NCI-H1930 (cell line): ENCODE results near the gene ZC3H12C.
A peak's percentile ranks its signal among the peaks of the same experiment; 100 is the strongest.
"Not testable (repeated sequence)": the region's sequence is repeated elsewhere in the genome, so short reads cannot be mapped to it uniquely, and the experiment has no call there.

Experiments
- DNase-seq, 2 experiments: peaks; one replicate each; lab custom pipeline; 2025; lab: John Stamatoyannopoulos, UW

Gene ZC3H12C

GRCh38 chr11:110092515-110093406, at the start of gene ZC3H12C:
ZC3H12C (plus strand) TSS chr11:110093392; CDS start chr11:110093412, 20 bp downstream.
- peak; percentile 63 to 77 for DNase-seq

DNA sequence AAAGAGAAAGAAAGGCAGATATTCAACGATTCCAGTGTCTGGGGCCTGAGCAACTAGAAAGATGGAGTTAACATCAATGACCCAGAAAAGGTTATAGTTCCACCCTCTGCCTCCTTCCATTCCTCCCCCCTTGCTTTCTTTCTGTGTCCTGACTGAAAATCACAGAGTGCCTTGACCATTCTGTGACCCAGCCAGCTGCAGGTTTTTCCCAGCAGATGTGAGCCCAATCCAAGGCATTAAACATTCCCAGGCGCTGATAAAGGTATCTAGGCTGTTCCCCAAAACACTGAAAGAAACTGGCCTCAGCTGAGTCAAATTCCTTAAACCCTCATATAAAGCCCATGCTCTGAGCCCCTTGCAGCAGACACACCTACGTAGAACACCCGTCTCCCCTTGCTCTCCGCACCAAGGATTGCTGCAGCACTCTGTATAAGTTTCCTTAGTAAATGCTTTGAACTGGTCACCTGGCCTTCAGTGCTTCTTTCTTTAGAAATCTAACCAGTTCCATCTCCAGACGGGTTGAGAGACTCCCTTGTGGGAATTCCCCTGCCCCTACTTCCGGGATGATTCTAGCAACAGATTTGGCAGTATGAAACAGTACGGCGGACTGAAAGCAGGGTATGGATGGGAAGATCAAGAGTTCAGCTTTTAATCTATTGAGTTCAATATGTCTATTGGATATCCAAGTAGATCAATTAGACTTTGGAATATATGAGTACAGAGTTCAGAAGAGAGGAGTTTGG, 48.8 kb upstream of the ZC3H12C start:
- DNase-seq: no peak

DNA sequence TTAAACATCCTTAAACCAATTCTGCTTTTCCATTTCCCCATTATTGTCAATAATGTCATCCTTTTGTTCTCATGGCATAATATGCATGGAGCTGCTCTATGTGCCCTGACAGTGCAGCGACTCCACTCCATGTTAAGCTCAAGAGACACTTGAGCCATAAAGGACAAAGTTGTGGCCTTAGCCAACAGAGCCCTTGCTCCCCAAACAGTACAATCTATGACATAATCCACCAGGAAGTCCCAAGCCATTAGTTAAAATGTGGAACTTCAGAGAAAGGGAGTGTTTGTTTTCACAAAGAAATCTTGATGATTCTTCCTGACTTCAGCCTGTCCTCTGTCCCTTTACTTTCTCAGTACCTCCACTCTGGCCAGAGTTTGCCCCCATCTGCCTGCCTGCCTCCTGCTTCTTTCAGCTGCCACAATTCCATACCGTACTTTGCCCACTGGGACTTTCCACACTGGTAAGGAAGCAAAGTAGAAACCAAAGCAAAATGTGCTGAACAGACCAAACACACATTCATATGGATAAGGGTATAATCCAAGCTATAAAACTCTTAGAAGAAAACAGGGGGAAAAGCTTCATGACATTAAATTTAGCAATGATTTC, 46.3 kb upstream of the ZC3H12C start:
- DNase-seq: no peak

DNA sequence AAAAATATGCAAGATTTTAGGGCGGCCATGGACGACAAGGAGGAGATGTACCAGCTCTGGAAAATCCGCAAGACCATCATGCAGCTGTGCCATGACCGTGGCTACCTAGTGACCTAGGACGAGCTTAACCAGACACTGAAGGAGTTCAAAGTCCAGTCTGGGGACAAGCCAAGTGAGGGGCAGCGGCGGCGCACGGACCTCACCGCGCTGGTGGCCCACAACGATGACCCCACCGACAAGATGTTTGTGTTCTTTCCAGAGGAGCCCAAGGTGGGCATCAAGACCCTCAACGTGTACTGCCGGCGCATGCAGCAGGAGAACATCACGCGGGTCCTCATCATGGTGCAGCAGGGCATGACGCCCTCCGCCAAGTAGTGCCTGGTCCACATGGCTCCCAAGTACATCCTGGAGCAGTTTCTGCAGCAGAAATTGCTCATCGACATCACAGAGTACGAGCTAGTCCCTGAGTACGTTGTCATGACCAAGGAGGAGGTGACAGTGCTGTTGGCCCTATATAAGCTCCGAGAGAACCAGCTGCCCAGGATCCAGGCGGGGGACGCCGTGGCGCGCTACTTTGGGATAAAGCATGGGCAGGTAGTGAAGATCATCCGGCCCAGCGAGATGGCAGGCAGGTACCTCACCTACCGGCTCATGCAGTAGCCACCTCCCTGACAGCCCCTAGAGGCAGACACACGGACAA, 43.5 kb upstream of the ZC3H12C start:
- no peak for DNase-seq

- DNase-seq: no peak
These were observed 43.0 kb upstream of the ZC3H12C start for GRCh38 chr11:110050201-110050506.

GRCh38 chr11:110053848-110054414, 39.3 kb upstream of the ZC3H12C start:
- no peak for DNase-seq

GRCh38 chr11:110056956-110057355, 36.2 kb upstream of the ZC3H12C start:
- DNase-seq: no peak

DNA sequence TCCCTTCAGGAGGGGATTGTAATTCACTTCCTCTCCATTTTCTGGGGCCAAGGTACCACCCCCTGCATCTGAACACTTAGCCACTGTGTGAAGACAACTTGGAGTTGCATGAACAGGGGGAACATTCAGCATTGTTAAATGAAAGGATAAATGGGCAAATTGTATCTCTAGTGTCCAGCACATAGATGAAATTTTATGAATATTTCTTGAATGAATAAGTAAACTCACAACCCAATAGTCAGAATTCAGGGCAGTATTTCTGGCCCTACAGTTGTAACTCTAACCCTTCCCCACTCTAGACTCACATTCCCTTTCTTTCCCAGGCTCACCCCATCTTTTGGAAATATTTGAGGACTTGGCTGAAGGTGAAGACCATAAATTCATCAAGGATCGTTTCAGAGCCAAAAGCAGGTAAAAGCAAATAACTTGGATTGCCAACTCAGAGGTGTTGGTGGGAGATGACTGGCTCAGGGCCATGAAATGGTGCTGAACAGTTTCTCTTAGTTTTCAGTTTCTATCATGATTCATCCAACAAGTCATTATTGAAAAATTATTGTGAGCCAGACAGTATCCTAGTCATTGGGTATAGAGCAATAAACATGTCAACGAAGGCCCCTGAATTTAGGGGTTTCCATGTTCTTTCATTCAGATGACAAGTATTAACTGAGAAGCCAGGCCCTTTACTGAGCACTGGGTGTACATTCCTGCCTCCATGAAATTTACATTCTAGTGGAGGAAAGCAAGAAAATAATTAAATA, 33.3 kb upstream of the ZC3H12C start:
- no peak for DNase-seq

- DNase-seq: no peak
These were observed 31.9 kb upstream of the ZC3H12C start for GRCh38 chr11:110061296-110061695.

DNA sequence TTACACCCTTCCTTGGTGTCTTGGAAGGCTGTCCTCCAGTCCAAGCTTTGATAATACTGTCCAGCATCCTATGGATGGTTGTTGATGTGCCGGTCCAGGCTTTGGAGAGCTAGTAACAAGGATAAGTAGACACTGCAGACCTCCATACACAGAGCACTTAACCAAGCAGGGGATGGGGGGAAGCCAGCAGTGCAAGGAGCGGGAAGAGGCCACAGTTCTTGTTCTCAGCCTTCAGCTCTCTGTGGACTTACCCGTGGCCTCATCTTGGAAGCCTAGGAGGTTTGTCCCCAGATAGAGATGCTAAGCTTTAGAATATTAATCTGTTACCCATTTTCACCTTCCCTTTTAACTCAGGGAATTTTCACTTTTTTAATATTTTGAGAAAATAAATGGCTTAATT, 30.9 kb upstream of the ZC3H12C start:
- DNase-seq: no peak

GRCh38 chr11:110065189-110065588, 28.0 kb upstream of the ZC3H12C start:
- no peak for DNase-seq

- DNase-seq: not testable (repeated sequence)
These were observed 25.2 kb upstream of the ZC3H12C start for GRCh38 chr11:110068001-110068400.

- no peak for DNase-seq
These were observed 23.9 kb upstream of the ZC3H12C start for GRCh38 chr11:110069158-110069737.

GRCh38 chr11:110070176-110070575, 23.0 kb upstream of the ZC3H12C start:
- DNase-seq: no peak

DNA sequence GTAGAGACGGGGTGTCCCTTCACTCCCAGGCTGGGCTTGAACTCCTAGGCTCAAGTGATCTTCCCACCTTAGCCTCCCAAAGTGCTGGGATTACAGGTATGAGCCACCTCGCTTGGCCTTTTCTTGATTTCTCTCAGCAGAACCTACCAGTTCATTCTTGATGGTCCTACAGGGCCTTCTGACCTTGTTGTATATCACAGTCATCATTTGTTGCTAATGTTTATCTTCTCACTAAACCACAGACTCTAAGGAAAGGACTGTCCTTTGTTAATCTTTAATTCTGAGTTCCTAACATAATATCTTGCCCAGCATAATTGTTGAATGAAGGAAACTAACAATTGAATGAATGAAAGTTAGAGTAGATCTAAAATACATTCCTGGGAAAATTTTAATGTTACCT, 22.0 kb upstream of the ZC3H12C start:
- DNase-seq: no peak

DNA sequence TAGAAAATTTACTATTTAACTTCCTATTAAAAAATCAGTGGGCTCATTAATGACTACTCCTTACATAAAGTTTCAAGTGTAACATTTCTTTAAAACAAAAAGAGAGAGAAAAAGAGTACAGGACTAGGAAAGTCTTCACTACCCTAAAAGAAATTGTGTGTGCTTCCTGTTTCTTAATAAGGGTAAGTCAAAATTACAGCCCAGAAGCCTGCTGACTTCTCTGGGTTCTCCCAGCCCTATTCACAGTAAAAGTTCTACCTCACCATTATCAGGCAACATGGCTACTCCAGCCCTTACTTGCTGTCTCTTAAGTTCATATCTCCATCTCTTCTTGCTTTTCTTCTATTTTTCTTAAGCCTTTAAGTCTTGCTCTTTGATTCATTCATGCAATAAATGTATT, 20.3 kb upstream of the ZC3H12C start:
- no peak for DNase-seq

DNA sequence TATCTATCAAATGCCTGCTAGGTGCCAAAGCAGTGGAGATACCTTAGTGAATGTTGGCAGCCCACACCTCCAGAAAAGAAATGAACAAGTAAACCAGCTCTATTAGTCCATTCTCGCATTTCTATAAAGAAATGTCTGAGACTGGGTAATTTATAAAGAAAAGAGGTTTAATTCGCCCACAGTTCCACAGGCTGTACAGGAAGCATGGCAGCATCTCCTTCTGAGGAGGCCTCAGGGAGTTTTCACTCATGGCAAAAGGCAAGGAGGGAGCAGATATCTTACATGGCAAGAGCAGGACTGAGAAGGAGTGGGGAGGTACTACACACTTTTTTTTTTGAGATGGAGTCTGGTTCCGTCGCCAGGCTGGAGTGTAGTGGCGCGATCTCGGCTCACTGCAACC, 18.7 kb upstream of the ZC3H12C start:
- no peak for DNase-seq

- DNase-seq: no peak
These were observed 17.9 kb upstream of the ZC3H12C start for GRCh38 chr11:110075105-110075846.

DNA sequence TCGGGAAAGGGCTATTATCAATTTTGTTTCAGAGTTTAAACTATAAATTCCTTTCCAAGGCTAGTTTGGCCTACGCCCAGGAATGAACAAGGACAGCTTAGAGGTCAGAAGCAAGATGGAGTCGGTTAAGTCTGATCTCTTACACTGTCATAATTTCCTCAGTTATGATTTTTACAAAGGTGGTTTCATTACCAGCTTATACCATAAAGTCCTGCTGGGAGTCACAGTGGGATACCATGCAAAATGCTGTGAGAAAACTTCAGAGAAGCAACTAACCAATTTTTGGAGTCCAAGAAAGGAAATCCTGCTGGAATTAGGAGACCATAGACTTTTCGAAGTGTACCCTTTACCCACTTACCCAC, 17.4 kb upstream of the ZC3H12C start:
- no peak for DNase-seq

- no peak for DNase-seq
These were observed 16.7 kb upstream of the ZC3H12C start for GRCh38 chr11:110076371-110076965.
